ENCODE measurements around the gene CORO7.
"Not testable (repeated sequence)": the region's sequence is repeated elsewhere in the genome, so short reads cannot be mapped to it uniquely, and the experiment has no call there.

CORO7 gene

DNA sequence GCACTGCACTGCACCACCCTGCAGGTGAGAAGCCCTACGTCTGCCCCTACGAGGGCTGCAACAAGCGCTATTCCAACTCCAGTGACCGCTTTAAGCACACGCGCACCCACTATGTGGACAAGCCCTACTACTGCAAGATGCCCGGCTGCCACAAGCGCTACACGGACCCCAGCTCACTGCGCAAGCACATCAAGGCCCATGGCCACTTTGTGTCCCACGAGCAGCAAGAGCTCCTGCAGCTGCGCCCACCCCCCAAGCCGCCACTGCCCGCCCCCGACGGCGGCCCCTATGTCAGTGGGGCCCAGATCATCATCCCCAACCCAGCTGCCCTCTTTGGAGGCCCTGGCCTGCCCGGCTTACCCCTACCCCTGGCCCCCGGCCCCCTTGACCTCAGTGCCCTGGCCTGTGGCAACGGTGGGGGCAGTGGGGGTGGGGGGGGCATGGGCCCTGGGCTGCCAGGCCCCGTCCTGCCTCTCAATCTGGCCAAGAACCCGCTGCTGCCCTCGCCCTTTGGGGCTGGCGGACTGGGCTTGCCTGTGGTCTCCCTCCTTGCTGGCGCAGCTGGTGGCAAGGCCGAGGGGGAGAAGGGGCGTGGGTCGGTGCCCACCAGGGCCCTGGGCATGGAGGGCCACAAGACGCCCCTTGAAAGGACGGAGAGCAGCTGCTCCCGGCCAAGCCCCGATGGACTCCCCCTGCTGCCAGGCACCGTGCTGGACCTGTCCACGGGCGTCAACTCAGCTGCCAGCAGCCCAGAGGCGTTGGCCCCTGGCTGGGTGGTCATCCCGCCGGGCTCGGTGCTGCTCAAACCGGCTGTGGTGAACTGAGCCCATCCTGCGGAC is 79.5 kb downstream of the CORO7 start:
- DNase-seq (ENCODE audit: low read depth in 2 of 2): no peak
- TF ChIP-seq CTCF (IDR thresholded peaks at IDR 0.05; ENCODE audit: low read depth, low read length): no peak
- H3K4me3 ChIP-seq (replicated peaks in 1 of 2; ENCODE audit: low read depth in 2 of 2, low read length in 2 of 2): no peak overlapping the region

DNA sequence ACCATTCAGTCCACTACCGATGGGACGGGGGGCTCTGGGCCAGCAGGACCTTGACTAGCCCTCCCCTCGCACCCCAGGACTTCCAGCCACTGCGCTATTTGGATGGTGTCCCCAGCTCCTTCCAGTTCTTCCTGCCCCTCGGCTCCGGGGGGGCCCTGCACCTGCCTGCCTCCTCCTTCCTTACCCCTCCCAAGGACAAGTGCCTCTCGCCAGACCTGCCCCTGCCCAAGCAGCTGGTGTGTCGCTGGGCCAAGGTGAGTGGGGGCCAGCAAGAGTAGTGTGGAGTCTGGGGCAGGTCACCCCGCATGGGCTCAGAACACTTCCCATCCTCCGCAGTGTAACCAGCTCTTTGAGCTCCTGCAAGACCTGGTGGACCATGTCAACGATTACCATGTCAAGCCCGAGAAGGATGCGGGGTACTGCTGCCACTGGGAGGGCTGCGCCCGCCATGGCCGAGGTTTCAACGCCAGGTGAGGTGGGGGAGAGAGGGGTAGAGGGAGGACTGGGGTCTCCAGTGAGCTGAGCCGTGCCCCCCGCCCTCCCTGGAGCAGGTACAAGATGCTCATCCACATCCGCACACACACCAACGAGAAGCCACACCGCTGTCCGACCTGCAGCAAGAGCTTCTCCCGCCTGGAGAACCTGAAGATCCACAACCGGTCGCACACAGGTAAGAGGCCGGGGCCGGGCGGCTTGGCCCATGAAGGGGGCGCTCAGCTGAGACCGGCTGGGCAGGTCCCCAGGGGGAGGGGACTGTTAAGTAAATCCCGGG is 81.5 kb downstream of the CORO7 start:
- H3K4me3 ChIP-seq (replicated peaks in 1 of 2; ENCODE audit: low read depth in 2 of 2, low read length in 2 of 2): no peak overlapping the region
- DNase-seq (ENCODE audit: low read depth in 2 of 2): no peak
- no peak for TF ChIP-seq CTCF (IDR thresholded peaks at IDR 0.05; ENCODE audit: low read depth, low read length)

GRCh38 chr16:4333714-4334113 is 82.7 kb downstream of the CORO7 start:
- DNase-seq (ENCODE audit: low read depth in 2 of 2); H3K4me3 ChIP-seq (replicated peaks in 1 of 2; ENCODE audit: low read depth in 2 of 2, low read length in 2 of 2): not testable (repeated sequence)

DNA sequence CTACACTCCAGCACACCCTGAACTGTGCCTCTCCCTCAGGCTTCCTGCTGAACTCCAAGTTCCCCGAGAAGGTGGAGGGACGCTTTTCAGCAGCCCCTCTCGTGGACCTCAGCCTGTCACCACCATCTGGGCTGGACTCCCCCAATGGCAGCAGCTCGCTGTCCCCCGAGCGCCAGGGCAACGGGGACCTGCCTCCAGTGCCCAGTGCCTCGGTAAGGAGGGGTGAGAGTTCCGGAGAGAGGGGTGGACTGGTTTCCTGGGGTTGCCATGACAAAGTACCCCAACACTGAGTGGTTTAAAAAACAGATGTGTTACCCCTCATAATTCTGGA is 83.1 kb downstream of the CORO7 start:
- H3K4me3 ChIP-seq (replicated peaks in 1 of 2; ENCODE audit: low read depth in 2 of 2, low read length in 2 of 2): no peak overlapping the region
- TF ChIP-seq CTCF (IDR thresholded peaks at IDR 0.05; ENCODE audit: low read depth, low read length): no peak
- DNase-seq (ENCODE audit: low read depth in 2 of 2): no peak

- H3K4me3 ChIP-seq (replicated peaks in 1 of 2; ENCODE audit: low read depth in 2 of 2, low read length in 2 of 2): no peak overlapping the region
- no peak for DNase-seq (ENCODE audit: low read depth in 2 of 2)
- TF ChIP-seq CTCF (IDR thresholded peaks at IDR 0.05; ENCODE audit: low read depth, low read length): no peak
Measured at GRCh38 chr16:4332623-4333307, 83.6 kb downstream of the CORO7 start.

- no peak for TF ChIP-seq CTCF (IDR thresholded peaks at IDR 0.05; ENCODE audit: low read depth, low read length)
- H3K4me3 ChIP-seq (replicated peaks in 1 of 2; ENCODE audit: low read depth in 2 of 2, low read length in 2 of 2): no peak overlapping the region
- no peak for DNase-seq (ENCODE audit: low read depth in 2 of 2)
Measured at GRCh38 chr16:4332083-4332482, 84.3 kb downstream of the CORO7 start.

Data from cardiac fibroblast (primary cell).